SKM-1 treated with dmso at 0.1 percent for 144 hours (cell line): ENCODE results near the gene SPTSSB.

Source experiments
- DNase-seq: peaks from one replicate; lab custom pipeline; 2025; ENCODE audit not compliant: unreplicated experiment; lab: John Stamatoyannopoulos, UW

The SPTSSB gene

DNA sequence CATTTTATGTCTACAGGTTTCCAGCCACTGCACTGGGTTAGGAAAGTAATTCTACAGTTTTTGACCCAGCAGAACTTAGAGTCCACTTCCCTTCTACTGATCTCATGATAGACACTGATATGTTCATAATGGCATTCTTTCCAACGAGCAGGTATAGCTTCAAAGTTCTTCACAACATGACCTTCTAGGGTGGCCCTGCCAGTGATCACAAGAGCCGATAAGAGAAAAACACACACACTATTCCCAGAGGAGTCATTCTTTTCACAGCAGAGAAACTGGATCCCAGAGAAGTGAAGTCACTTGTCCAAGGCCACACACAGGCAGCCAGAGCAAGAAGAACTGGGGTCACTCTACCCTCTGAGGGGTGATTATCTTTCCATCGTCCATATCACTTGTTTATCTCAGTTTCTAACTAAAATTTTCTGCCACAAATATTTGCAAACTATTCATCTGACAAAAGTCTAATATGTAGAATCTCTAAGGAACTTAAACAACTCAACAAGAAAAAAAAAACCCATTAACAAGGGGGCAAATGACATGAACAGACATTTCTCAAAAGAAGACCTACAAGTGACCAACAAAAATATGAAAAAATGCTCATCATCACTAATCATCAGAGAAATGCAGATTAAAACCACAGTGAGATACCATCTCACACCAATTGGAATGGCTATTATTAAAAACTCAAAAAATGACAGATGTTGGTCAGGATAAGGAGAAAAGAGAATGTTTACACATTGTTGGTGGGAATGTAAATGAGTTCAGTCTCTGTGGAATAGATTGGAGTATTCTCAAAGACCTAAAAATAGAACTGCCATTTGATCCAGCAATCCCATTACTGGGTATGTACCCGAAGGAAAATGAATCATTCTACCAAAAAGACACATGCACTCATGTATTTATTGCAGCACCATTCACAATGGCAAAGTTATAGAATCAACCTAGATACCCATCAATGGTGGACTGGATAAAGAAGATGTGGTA, 31.5 kb downstream of the SPTSSB start:
- DNase-seq, result no peak

DNA sequence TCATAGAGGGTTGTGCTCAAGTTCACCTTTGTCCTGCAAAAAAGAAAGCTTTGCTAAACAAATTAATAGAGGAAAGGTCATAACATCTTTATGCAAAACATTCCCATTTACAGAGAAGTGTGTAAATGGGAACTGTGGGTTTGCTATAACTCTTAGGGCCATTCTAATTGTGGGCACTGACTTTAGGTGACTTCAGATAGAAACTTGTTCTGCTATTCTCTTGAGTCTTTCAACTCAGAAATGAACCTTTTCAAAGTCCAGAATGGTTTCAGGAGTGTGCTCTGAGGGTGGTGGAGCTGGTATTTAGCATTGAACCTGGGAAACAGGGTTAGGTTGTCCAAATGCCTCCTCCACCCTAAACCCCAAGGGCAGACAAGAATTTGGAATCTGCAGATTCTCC, 34.0 kb downstream of the SPTSSB start:
- DNase-seq, result no peak

DNA sequence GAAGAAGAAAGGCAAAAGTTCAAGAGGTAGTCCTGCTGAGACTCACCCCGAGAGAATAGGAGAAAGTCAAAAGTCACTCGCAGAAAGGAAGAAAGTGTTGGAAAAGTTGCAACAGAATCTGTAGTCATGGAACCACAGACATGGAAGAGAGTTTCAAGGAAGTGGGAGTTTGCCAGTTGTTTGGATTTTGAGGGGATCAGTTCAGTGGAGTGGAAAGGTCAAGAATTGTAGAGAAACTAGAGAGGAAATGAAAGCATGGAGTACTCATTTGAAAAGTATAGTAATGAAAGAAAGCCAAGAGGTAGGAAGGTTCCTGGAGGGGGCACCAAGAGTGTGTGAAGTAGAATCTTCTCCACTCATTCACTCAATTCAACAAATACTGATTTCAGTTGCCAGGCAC, 34.7 kb downstream of the SPTSSB start:
- no peak for DNase-seq

DNA sequence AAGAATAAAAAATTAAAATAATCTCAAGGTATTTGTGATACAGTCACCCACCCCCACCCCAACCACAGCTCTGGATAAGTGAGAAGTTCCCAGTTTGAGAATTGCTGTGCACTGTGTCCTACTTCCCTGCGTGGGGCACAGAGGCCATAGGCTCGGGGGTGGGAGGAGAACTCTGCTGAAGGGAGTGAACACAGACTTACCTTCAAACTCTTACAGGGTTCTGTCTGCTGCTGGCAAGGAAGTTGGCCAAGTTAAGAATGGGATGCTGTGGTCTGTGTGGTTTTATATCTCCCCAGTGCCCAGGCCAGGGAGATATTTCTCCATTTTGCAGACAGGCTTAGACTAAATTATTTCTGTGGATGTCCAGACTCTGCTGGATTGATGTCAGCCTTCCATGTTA, 37.6 kb downstream of the SPTSSB start:
- DNase-seq, result peak; percentile 81

DNA sequence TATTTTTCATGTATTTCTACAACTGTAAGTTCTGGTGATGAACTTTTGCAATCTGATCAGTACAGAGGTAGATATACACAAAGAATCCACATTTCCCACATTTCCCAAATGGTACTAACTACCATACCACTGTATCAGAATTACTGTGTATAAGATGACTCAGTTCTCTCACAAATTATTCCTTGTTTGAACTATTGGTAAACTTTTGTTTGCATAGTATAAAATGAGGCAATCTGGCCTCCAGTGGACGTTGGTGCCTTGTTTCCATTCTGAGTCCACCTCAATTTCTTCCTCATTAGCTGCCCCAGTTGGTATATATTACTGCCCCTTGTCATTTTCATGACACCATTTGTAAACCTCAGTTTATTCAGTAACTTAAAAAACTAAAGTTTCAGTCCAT, 38.5 kb downstream of the SPTSSB start:
- no peak for DNase-seq

DNA sequence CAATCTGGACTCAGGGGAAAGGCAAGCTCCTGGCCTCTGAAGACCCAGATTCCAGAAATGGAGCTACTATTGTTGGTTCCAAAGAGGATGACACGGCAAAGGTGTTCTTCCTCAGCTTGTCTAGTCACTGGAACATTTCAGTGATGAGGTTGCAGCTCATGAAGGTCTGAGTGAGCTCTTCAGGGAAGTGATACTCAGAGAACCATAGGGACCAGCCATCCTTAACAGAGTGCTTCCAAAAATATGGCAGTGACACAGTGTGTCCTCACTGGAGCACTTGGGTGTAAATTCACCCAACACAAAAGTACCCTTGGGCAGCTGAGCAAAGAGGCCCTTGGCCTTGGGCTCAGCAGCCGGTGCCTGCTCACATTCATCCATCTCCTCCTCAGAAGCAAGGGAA, 46.3 kb downstream of the SPTSSB start:
- DNase-seq, result no peak

DNA sequence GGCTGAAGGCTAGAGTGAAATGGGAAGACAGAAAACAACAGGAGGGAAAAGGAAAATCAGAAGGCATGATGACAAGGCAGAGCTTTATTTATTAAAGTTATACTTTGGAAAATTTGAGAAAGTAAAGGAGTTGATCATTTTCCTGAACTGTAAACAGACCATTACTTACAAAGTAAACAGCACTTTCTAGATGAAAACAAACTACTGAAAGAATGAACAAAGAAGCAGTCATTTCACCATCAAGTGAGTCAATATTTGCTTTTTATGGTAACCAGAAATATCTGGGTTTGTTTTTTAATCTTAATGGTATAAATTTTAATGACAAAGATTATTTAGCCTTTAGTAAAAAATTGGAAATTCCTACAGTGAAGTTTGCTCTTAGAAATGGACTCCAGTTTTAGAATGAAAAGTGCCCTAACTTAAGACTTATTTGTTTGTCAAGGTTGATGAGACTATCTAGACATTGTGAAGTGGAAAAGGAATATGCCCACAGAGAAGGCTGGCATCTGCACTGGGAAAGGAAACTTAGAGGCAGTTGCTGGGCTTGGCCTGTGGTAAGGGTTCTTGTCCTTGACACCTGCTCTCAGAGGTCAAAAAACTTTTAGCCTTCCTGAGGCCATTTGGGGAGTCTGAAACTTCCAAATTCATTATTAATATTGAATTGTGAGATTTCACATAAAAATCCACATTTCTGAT, 47.2 kb downstream of the SPTSSB start:
- DNase-seq, result no peak

DNA sequence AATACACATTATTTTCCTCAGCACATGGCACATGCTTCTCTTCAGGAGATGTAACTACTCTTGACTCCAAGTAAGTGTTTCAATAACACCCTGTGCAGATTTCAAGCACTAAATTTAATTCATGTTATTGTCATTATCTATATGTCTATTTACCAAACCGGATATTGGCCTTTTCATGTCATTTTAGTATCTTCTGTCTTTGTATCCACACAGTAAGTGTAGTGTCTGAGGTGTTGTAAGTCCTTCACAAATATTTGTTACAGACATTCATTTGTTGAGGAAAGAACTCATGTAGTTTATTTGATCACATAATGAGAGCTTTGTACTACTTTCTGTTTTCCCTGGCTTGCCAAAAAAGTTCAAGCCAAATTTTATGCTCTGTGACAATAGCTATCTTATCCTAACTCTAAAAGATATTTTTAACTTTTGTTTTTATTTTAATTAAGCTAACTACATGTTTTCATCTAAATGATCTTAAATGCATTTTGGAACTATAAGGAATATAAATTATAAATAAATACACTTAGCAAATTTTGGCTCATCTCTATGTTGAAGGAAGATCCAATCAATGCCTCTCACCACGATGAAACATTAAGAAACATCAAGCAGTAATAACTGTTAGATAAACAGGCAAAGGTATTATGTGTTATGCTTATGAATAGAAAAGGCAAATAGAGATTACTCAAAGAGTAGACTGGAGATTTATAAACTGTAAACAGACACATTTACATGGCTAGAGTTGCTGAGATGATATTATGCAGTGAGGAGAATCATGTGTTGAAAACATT, 48.3 kb downstream of the SPTSSB start:
- DNase-seq, result no peak

DNA sequence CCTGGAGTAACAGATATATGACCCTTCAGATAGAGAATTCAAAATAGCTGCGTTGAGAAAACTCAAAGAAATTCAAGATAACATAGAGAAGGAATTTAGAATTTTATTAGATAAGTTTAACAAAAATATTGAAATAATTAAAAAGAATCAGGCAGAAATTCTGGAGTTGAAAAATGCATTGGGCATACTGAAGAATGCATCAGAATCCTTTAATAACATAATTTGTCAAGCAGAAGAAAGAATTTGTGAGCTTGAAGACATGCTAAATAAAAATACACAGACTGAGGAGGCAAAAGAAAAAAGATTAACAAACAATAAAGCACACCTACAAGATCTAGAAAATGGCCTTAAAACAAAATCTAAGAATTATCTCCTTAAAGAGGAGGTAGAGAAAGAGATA, 50.5 kb downstream of the SPTSSB start:
- no peak for DNase-seq

DNA sequence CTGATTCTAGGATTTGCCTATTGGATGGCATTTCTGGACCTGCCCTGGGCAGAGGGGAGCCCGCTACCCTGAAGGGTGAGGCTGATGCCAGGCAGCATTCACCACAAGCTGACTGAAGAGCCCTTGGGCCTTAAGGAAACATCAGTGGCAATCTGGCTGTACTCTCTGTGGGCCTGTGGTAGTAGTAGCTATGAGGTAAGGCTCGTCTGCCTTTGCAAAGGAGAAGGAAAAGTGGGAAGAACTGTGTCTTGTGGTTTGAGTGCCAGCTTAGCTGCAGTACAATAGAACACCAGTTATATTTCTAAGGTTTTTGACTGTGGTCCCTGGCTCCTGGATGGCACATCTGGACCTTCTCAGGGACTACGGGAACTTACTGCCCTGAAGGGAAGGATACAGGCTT, 51.5 kb downstream of the SPTSSB start:
- DNase-seq, result no peak

DNA sequence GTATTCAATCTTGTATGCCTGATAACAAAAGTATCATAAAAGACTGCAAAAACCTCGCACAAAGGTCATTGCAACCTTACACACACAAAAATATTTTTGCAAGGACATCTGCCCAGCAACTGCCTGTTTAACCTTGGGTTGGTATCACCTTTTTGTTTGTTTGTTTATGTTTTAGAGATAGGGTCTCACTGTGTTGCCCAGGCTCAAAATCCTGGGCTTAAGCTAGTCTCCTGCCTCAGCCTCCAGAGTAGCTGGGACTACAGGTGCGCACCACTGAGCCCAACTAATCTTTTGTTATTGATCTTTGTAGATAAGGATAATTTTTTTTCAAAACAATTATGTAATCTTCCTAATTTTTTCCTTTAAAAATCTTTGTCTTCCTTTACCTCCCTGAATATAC, 54.2 kb downstream of the SPTSSB start:
- DNase-seq, result no peak

DNA sequence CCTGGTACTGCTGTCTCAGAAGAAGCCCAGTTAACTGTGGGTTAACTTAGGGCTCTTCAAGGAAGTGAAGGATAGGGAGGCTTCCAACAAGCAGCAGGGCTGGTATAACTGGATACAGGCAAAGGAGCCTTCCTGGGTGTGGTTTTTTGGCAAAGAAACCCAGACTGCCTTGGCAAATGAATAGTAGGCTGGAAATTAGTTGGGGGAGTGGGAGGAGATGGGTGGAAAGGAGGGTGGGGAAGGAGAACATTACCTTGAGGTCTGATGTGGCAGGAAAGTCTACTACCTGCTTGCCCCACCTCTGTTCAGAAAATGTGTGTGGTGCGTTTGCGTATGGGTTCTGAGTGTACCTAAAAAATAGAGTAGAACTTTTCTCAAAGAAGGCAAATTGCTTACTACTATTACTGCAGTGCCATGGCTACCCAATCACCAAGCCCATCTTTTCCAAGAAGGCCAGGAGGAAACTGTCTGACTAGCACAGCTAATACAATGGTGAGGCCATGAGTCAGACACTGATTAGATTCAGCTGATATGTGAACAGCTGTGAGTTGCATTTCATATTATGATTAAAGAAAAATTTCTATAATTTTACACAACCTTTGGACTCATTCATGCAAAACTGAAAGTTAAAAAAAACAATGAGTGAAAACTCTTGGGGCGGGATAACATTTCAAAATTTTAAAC, 55.2 kb downstream of the SPTSSB start:
- DNase-seq, result no peak

DNA sequence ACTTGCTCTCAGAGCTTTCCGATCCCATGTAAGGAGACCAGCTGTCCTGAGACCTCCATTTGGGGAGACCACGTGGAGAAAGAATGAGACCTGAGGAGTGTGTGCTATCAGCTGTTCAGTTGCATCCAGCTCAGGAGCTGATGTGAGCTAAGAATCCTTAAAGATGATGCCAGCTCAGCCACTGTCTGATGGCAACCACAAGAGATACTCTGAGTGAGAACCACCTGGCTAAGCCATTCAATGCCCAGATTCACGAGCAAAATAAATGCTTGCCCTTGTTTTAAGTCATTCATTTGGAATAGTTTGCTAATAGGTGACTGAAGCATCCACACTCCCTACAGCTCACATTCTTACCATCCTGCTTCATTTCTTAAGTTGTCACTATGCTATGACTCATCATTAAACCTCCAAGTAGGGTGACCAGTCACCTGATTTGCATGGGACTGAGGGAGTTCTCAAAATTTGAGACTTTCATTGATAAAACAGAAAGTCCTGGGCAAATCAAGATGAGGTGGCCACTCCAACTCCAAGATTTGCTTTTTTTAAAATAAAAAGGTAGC, 56.4 kb downstream of the SPTSSB start:
- DNase-seq, result no peak

DNA sequence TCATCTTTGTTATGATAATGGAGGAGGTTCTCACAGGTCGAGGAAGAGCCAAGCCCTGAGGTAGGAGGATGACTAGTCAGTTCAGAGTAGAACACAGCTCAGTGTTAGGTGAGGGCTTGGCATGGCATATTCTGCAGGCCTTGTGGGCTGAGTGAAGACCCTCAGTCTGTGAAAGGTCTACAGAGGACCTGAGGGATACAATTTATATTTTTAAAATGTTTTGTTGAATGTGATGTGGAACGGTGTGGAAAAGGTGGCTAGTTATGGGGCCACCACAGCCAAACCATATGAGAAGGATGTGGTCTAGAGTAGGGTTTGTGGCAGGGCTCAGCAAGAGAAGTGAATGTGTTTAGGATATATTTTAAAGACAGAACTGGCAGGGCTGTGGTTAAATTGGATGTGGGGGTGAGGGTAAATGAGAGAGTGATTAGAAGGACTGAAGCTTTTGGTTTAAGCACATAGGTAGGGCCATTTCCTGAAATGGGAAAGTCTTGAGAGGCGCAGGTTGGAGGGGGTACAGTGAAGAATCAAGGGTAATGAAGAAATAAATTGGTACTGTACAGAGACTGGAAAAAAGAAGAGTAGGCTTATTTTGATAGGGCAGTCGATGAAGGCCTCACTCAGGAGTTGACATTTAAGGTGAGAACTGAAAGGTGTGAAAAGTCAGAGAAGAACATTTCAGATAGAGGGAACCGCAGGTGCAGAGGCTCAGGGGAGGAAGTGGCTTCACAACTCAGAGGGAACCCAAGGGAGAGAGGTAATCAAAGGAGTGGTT, 60.5 kb downstream of the SPTSSB start:
- DNase-seq, result no peak

DNA sequence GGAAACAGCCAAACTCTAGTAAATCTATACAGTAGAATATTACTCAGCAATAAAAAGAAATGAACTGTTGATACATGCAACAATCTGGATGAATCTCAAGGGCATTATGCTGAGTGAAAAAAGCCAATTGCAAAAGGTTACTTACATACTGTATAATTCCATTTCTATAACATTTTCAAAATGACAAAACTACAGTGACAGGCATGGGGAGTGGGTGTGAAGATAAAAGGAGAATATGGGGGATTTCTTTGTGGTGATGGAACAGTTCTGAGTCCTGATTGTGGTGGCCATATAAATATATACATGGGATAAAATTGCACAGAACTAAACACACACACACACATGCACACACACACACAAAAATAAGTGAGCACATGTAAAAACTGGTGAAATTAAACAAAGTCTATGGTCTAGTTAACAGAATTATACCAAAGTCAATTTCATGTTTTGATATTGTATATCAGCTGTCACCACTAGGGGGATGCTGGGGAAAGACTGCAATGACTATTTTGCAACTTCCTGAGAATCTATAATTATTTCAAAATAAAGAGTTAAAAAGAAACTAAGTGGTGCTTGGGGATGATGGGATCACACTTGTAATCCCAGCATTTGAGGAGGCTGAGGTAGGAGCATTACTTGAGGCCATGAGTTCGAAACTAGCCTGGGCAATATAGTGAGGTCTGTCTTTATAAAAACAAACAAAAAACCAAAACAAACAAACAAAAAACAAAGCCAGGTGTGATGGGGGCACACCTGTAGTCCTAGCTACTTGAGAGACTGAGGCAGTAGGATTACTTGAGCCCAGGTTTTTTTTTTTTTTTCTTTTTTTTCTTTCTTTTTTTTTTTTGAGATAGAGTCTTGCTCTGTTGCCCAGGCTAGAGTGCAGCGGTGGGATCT, 66.0 kb downstream of the SPTSSB start:
- peak; percentile 52 for DNase-seq

DNA sequence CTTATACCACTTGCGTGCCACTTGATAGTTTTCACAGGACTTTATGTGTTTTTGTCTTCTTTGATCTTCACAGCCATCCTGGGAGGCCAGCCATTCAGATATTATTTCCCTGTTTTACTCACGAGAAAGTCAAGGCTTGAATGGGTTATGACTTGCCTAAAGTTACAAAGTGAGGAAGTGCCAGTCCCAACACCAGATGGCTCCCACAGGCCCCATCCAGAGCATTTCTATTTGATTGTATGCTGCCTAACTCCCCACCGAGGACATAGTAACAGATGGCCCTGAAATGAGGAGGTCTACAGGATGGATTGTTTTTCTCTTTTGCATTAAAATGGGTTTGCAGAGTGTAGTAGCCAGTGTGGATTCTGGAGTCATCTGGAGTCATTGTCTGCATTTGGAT, 74.5 kb downstream of the SPTSSB start:
- DNase-seq, result no peak

DNA sequence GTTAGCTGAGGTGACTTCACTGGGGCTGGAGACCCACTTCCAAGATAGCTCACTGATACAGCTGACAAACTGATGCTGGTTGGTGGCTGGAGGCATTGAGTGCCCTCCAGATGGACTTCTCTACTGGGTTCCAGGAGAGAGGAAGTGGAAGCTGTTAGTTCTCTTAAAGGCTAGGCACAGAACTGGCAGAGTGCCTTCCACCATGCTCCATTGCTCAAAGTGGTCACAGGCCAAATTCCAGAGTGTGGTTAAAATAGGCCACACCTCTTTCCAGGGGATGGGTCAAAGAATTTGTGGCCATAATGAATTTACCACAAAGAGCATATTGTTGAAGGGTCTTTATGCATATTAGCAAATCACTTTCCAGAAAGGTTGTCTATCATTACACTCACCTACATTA, 76.0 kb downstream of the SPTSSB start:
- DNase-seq, result no peak
